HG03103 (cell line): ENCODE measurements around the gene SUPT20HL1.

Experiments
- ATAC-seq: cut with Tn5 transposase; IDR thresholded peaks from one replicate; pipeline ENCODE4 v1.9.1; 2021; ENCODE audit warnings: low read depth; ENCODE audit not compliant: unreplicated experiment

Gene SUPT20HL1

GRCh38 chrX:24392709-24393108 is 32.3 kb downstream of the SUPT20HL1 start:
- no peak for ATAC-seq

GRCh38 chrX:24395775-24396174 is 35.3 kb downstream of the SUPT20HL1 start:
- ATAC-seq: peak; percentile 56

GRCh38 chrX:24396236-24396930 is 35.9 kb downstream of the SUPT20HL1 start:
- ATAC-seq: no peak

GRCh38 chrX:24396931-24397279 is 36.5 kb downstream of the SUPT20HL1 start:
- ATAC-seq: no peak

GRCh38 chrX:24398766-24399165 is 38.3 kb downstream of the SUPT20HL1 start:
- ATAC-seq: no peak

- ATAC-seq: no peak
Observed at GRCh38 chrX:24399550-24399949, 39.1 kb downstream of the SUPT20HL1 start.

- ATAC-seq: no peak
Observed at GRCh38 chrX:24405959-24406358, 45.5 kb downstream of the SUPT20HL1 start.
